ENCODE data around the gene MAOA.
"Not testable (repeated sequence)": the region's sequence is repeated elsewhere in the genome, so short reads cannot be mapped to it uniquely, and the experiment has no call there.

Gene MAOA

DNA sequence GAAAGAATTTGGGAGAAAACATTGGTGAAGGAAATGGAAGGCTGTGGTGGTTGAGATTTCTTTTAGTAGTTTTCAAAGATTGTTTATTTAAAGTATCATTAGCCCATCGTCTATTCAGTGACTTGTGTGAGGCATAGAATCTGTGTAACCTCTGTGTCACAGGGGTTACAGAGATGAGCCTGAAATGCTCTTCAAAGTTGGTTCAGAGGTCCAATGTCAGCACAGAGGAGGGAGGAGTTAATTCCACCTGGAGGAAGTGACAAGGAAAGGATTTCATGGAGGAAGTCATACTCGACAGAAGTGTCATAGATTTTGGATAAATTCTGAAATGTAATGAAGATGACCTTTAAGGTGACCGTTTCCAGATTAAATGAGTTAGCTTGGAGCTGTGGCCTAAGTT, 8.2 kb downstream of the MAOA start:
- no peaks in the 10 kb centered on the region for H3K27me3 ChIP-seq (ENCODE audit: insufficient read depth, low read length)
- H3K9me2 ChIP-seq (ENCODE audit: low read depth, low read length), result no peaks in the 10 kb centered on the region
- H3K27ac ChIP-seq (ENCODE audit: low read depth, low read length, poor library complexity, severe bottlenecking), result no peak overlapping the region
- H3K4me2 ChIP-seq (ENCODE audit: low read length), result no peak overlapping the region
- no peaks in the 10 kb centered on the region for H3F3A ChIP-seq (ENCODE audit: insufficient read depth, low read length)
- H3K9ac ChIP-seq (ENCODE audit: low read length), result no peak overlapping the region
- H3K9me3 ChIP-seq (ENCODE audit: low read length), result no peaks in the 10 kb centered on the region
- no peak overlapping the region for H2AFZ ChIP-seq (ENCODE audit: low read length)
- TF ChIP-seq, protein P1, sequence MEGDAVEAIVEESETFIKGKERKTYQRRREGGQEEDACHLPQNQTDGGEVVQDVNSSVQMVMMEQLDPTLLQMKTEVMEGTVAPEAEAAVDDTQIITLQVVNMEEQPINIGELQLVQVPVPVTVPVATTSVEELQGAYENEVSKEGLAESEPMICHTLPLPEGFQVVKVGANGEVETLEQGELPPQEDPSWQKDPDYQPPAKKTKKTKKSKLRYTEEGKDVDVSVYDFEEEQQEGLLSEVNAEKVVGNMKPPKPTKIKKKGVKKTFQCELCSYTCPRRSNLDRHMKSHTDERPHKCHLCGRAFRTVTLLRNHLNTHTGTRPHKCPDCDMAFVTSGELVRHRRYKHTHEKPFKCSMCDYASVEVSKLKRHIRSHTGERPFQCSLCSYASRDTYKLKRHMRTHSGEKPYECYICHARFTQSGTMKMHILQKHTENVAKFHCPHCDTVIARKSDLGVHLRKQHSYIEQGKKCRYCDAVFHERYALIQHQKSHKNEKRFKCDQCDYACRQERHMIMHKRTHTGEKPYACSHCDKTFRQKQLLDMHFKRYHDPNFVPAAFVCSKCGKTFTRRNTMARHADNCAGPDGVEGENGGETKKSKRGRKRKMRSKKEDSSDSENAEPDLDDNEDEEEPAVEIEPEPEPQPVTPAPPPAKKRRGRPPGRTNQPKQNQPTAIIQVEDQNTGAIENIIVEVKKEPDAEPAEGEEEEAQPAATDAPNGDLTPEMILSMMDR (IDR thresholded peaks at IDR 0.05; ENCODE audit: low read length), result no peak
- no peak for TF ChIP-seq EZH2 (IDR thresholded peaks at IDR 0.05; ENCODE audit: borderline replicate concordance, low read length)
- H3K79me2 ChIP-seq (ENCODE audit: insufficient read depth, low read length), result no peaks in the 10 kb centered on the region
- H3K4me1 ChIP-seq (ENCODE audit: insufficient read depth, low read length, severe bottlenecking), result no peaks in the 10 kb centered on the region
- no peaks in the 10 kb centered on the region for H3K36me3 ChIP-seq (ENCODE audit: insufficient read depth, low read length)
- no peak overlapping the region for H3K4me3 ChIP-seq (ENCODE audit: low read depth, low read length, poor library complexity, severe bottlenecking)
- H4K20me1 ChIP-seq (ENCODE audit: insufficient read depth, low read length), result no peaks in the 10 kb centered on the region

DNA sequence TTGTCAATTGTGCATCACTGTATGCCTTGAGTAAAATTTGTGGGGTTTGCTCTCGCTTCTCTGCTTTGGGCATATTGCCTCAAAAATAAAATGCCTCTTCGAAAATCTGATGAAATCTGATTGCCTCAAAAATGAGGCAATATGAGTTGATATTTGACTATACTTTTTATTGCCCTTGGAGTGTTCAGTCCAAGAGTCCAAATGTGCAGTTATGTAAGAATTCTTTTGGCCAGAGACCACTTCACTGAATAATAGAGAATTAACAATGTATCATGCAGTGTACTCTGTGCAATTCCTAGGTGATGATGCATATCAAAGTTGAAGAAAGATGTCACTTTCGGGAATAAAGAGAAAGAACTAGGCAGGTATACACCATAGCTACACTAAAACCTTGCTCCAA, 8.6 kb downstream of the MAOA start:
- no peak overlapping the region for H3K4me3 ChIP-seq (ENCODE audit: low read depth, low read length, poor library complexity, severe bottlenecking)
- H3K4me2 ChIP-seq (ENCODE audit: low read length), result no peak overlapping the region
- no peak overlapping the region for H2AFZ ChIP-seq (ENCODE audit: low read length)
- no peaks in the 10 kb centered on the region for H3F3A ChIP-seq (ENCODE audit: insufficient read depth, low read length)
- TF ChIP-seq EZH2 (IDR thresholded peaks at IDR 0.05; ENCODE audit: borderline replicate concordance, low read length), result no peak
- TF ChIP-seq, protein P1 (IDR thresholded peaks at IDR 0.05; ENCODE audit: low read length), result no peak
- no peaks in the 10 kb centered on the region for H3K4me1 ChIP-seq (ENCODE audit: insufficient read depth, low read length, severe bottlenecking)
- H3K9ac ChIP-seq (ENCODE audit: low read length), result no peak overlapping the region
- no peaks in the 10 kb centered on the region for H3K9me2 ChIP-seq (ENCODE audit: low read depth, low read length)
- no peaks in the 10 kb centered on the region for H3K36me3 ChIP-seq (ENCODE audit: insufficient read depth, low read length)
- H3K9me3 ChIP-seq (ENCODE audit: low read length), result no peaks in the 10 kb centered on the region
- H3K27me3 ChIP-seq (ENCODE audit: insufficient read depth, low read length), result no peaks in the 10 kb centered on the region
- no peaks in the 10 kb centered on the region for H3K79me2 ChIP-seq (ENCODE audit: insufficient read depth, low read length)
- H4K20me1 ChIP-seq (ENCODE audit: insufficient read depth, low read length), result no peaks in the 10 kb centered on the region
- H3K27ac ChIP-seq (ENCODE audit: low read depth, low read length, poor library complexity, severe bottlenecking), result no peak overlapping the region

DNA sequence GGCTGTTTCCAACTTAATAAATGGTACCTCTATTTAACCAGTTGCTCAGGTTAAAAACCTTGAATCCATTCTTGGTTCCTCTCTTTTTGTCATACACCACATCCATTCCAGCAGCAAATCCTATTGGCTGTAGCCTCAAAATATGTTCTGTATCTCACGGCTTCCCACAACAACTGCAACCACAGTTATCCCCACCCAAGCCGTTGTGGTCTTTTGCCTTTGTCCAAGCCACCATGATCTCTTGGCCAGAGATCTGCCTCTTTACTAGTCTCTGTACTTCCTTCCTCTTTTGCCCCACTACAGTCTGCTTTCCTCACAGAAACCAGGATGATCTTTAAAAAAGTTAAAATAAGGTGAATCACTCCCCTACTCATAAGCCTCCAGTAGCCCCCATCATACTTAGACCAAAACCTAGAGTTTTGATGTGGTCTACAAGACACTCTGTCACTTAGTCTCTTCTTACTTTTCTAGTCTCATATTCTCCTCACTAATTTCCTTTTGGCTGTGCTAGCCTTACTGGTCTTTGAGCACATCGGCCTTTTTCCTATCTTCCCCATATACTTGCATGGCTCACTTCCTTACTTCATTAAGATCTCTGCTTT, 10.3 kb downstream of the MAOA start:
- Histone ChIP-seq H3K27ac (ENCODE audit: low read depth, low read length, poor library complexity, severe bottlenecking) (no peak overlapping the region), H3F3A (ENCODE audit: insufficient read depth, low read length) (no peaks in the 10 kb centered on the region), H3K27me3 (ENCODE audit: insufficient read depth, low read length) (no peaks in the 10 kb centered on the region), H3K4me1 (ENCODE audit: insufficient read depth, low read length, severe bottlenecking) (no peaks in the 10 kb centered on the region), H3K36me3 (ENCODE audit: insufficient read depth, low read length) (no peaks in the 10 kb centered on the region), H3K9me3 (ENCODE audit: low read length) (no peaks in the 10 kb centered on the region), H3K4me3 (ENCODE audit: low read depth, low read length, poor library complexity, severe bottlenecking) (no peak overlapping the region), H2AFZ (ENCODE audit: low read length) (no peak overlapping the region), H3K4me2 (ENCODE audit: low read length) (no peak overlapping the region), H3K9me2 (ENCODE audit: low read depth, low read length) (no peaks in the 10 kb centered on the region), H3K79me2 (ENCODE audit: insufficient read depth, low read length) (no peaks in the 10 kb centered on the region), H3K9ac (ENCODE audit: low read length) (no peak overlapping the region), H4K20me1 (ENCODE audit: insufficient read depth, low read length) (no peaks in the 10 kb centered on the region)
- no peak for TF ChIP-seq EZH2 (IDR thresholded peaks at IDR 0.05; ENCODE audit: borderline replicate concordance, low read length)
- TF ChIP-seq, protein P1 (IDR thresholded peaks at IDR 0.05; ENCODE audit: low read length), result no peak

DNA sequence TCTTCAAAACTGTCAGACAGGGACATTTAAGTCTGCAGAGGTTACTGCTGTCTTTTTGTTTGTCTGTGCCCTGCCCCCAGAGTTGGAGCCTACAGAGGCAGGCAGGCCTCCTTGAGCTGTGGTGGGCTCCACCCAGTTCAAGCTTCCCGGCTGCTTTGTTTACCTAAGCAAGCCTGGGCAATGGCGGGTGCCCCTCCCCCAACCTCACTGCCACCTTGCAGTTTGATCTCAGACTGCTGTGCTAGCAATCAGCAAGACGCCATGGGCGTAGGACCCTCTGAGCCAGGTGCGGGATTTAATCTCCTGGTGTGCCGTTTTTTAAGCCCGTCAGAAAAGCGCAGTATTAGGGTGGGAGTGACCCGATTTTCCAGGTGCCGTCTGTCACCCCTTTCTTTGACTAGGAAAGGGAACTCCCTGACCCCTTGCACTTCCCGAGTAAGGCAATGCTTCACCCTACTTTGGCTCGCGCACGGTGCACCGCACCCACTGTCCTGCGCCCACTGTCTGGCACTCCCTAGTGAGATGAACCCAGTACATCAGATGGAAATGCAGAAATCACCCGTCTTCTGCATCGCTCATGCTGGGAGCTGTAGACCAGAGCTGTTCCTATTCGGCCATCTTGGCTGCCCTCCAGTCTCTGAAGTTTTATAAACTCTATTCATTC, 20.0 kb downstream of the MAOA start:
- H4K20me1 ChIP-seq (ENCODE audit: insufficient read depth, low read length); H3K9me3 ChIP-seq (ENCODE audit: low read length); H3K4me3 ChIP-seq (ENCODE audit: low read depth, low read length, poor library complexity, severe bottlenecking); H3K4me2 ChIP-seq (ENCODE audit: low read length); H2AFZ ChIP-seq (ENCODE audit: low read length); H3K27me3 ChIP-seq (ENCODE audit: insufficient read depth, low read length); H3K4me1 ChIP-seq (ENCODE audit: insufficient read depth, low read length, severe bottlenecking); H3K9ac ChIP-seq (ENCODE audit: low read length); H3K36me3 ChIP-seq (ENCODE audit: insufficient read depth, low read length); H3K27ac ChIP-seq (ENCODE audit: low read depth, low read length, poor library complexity, severe bottlenecking); H3K9me2 ChIP-seq (ENCODE audit: low read depth, low read length); H3K79me2 ChIP-seq (ENCODE audit: insufficient read depth, low read length); H3F3A ChIP-seq (ENCODE audit: insufficient read depth, low read length): not testable (repeated sequence)
